HG02938 (cell line): Measurements from ENCODE around the gene PTGER2.
A peak's percentile ranks its signal among the peaks of the same experiment; 100 is the strongest.

ENCODE experiments used
- ATAC-seq: cut with Tn5 transposase; IDR thresholded peaks from one replicate; pipeline ENCODE4 v1.9.1; 2021; ENCODE audit warnings: mild to moderate bottlenecking, moderate library complexity; ENCODE audit not compliant: unreplicated experiment

The PTGER2 gene

DNA sequence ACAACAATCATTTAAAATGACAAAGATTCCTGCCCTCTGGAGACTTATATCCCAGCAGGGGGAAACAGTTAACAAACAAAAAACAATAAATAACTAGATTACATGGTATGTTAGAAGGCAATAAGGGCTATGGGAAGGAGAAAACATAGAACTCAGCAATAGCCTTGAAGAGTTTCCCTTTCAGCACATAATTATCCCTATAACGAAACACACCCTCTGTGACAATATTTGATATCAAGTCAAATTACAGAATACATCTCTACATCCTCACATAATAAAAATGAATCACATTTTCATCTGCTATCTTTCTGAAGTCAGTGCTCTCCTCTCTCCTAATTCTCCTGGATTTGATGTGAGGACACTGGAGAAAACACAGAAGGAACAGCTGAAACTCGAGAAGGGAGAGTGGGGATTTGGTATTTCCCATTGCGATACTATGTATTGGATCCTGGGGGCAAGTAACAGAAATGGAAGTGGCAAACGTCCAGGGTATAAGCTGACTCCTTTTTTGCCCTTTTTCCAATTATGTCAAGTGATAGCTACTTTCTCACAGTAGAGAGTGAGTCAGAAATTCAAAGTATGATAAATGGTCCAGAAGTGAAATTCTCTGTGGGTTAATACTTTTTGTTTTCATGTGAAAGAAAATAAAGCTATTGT lies 9.7 kb upstream of the PTGER2 start:
- ATAC-seq, result no peak

DNA sequence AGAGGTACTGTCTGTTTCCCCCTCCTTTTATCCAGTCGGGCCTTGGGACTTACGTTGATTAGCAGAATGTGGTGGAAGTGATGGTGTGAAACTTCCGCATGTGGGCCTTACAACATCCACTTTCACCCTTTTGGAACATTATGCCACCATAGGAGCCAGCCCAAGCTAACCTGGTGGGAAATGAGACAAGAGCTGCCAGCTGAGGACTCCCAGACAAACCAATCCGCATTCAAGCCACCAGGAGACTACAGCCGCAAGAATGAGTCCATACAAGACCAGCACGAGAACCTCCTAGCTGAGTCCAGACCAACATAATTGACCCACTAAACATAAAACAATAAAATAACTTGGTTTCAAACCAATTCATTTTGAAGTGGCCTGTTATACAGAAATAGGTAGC lies 9.1 kb upstream of the PTGER2 start:
- no peak for ATAC-seq

DNA sequence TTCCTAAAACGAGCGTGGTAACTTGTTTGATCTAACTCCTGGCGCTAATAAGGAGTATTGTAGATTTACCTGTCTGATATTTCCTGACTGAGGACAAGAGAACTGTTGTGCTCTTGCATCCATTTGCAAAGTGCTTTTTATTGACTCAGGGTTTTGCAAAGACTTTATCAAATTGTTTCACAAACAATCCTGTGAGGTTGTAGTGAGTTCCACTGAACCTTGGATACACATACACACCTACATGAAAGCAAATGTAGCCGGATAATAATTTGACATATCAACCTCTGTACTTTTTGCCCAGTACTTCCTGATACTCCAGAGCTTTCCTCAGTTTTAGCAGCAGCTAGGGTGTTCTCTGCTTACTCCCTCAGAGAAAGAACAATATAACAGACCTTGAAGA lies 6.7 kb upstream of the PTGER2 start:
- no peak for ATAC-seq

DNA sequence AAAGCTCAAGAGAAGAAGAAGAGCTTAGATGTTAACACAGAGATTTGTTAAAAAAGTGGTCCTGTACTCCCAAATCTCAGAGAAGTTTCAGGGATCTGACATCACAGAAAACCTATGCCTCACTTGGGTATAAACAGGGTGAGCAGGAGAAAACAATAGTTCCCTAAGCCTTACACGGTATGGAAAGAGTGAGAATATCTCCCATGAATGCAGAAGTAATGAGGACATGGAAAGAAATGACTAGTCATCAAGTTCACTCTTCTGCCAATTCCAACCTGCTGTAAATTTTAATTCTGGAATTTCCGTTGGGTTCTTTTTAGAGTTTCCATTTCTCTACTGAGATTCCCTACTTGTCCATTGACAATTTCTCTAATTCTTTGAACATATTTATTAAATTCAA lies 6.2 kb upstream of the PTGER2 start:
- no peak for ATAC-seq

DNA sequence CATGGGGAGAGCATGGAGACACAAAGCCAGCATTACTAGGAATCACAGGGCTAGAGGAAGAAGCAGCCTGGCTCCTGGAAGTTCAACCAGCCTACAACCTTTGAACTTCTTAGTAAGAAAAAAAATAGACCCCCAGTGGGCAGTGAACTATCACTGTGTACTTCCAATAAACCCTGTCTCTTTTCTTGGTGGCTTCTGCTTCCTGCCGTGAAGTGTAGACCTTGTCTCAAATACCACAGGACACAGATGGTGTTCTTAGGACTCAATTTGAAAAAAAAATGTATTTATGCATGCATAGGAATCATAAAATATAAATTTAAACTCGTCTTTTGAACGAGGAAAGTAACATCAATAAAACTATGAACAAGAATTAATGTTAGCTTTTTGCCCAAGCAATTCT lies 3.6 kb upstream of the PTGER2 start:
- no peak for ATAC-seq

DNA sequence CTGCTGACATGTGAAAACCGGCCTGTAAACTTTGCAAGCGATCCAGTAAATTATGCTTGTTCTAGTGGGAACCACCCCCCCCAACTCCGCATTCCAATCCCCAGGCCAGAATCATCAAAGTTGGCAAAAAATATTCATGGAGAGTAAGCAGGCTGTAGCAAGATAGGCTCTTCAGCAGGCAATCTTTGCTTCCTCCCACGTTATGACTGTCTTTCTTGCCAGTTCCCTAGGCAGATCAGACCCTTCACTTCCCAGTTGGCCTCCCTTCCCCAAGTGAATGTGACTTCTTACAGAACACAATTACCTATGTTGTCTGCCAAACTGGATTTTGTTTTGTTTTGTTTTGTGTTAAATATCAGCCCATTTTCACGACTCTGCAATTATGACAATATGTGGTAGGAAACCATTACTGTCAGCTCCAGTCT lies 1.2 kb upstream of the PTGER2 start:
- no peak for ATAC-seq

DNA sequence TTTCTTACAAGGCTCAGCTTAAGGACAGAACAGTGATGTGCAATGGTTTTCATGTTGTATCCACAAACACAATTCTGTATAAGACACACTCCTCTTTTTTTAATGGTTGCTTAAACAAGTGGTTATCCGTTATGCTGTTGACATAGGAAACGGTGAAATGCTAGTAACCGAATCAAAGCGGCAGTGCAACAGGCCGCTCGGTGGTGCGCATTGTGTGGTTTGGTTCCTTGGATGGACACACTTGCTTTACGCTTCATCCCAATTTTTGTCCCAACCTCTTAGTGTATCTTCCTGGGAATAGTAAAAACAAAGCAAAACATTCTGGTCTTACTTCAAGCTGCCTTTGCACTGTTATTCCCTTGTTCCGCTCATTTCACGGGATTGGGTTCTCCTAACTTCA lies 650 bp upstream of the PTGER2 start:
- no peak for ATAC-seq

DNA sequence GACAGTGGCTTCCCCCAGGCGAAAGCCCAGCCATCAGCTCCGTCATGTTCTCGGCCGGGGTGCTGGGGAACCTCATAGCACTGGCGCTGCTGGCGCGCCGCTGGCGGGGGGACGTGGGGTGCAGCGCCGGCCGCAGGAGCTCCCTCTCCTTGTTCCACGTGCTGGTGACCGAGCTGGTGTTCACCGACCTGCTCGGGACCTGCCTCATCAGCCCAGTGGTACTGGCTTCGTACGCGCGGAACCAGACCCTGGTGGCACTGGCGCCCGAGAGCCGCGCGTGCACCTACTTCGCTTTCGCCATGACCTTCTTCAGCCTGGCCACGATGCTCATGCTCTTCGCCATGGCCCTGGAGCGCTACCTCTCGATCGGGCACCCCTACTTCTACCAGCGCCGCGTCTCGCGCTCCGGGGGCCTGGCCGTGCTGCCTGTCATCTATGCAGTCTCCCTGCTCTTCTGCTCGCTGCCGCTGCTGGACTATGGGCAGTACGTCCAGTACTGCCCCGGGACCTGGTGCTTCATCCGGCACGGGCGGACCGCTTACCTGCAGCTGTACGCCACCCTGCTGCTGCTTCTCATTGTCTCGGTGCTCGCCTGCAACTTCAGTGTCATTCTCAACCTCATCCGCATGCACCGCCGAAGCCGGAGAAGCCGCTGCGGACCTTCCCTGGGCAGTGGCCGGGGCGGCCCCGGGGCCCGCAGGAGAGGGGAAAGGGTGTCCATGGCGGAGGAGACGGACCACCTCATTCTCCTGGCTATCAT lies 663 bp downstream of the PTGER2 start:
- no peak for ATAC-seq

DNA sequence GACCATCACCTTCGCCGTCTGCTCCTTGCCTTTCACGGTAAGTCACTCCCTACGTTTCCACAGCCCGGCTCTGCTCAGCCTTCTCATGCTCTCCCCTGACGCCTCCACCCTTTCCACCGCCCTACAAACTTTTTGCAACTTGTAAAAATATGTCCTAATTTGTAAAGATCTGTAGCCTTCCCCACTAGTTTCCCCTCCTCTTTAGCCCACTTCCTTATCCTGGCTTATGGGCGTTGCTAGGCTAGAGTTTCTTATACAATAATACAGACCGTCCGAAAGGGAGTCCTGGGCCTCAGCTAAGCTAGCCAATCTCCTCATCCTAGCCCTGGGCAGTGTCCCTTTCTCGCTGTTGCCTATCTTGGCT lies 1.2 kb downstream of the PTGER2 start:
- no peak for ATAC-seq

DNA sequence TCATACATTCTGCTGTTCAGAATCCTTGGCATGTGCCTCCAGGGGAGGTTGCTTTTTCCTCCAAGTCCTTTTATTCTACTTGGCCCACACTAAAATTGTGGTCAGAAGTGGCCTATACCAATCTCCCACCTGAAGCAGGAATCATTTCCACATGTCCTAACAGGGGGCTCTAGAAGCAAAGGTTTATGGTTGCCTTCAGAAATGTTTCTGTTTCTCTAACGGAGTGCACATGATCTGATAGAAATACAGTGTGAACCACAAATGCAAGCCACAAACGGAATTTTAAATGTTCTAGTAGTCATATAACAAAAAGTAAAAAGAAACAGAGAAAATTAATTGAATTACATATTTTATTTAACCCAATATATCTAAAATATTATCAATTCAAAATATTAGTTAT lies 4.0 kb downstream of the PTGER2 start:
- ATAC-seq, result no peak

DNA sequence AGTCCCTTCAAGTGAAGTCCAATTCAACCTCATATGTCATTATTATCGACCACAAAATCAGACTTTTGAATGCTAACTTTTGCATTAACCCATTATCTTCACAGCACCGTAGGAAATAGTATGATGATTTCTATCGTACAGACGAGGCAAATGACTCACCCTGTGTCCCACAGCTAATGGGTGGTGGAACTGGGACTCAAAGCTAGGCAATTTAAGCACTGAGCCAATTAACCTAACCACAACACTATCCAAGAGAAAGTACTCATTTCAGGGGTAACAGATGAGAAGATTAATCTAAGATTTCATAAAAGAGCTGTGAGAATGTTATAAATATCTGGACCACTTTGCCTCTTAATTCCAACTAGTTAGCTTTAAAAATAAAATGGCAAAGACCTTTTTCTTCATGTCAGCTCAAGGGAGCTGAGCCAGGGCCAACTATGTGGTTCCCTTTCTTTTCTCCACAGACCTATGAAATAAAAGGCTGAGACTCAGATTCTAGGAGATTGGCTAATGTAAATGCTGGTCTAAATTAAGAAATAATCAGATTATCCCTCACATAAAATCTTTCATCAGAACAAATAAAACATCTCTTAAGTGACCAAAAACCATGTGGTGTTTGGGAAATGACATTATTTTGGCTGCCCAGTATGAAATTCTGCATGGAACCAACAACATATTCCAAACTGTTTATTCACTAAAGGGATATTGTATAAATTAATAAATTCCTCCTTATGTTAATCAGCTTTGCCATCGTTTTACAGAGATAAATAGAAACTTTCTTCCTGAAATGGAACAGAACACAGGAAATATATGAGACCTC lies 4.9 kb downstream of the PTGER2 start:
- ATAC-seq, result no peak

DNA sequence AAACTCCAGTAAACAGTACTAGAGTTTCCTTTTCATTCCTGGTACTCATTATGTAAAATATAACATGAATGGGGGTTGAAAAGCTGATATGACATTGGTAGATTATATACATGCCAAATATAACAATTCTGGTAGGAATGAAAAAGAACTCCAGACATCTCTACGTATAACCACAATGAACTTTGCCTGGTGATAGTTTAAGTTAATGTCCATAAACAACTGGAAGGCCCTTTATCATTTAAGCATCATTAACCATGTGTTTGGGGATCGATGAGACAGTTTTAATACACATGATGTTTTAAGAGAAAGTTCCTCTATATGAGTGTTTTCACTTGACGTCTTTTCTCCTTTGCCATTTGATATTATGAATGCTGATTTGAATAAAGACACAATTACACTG lies 5.8 kb downstream of the PTGER2 start:
- ATAC-seq, result no peak

DNA sequence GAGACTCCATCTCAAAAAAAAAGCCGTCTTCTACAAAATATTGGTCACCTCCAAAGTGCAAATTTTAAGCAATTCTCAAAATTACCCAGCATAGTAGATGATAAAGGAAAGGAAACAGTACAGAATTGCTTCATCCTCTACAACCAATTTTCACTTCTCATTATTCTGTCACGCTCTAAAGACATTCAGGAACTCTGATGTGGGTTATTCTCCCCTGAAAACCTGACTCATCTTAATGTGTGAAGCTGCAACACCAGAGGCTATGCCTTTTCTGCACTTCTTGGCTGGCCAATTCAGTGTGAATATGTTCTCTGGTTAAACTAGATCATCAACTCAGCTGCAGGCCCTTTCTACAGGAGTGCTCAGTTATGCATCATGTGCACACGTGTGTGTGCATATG lies 11.0 kb downstream of the PTGER2 start:
- ATAC-seq, result peak; percentile 98

DNA sequence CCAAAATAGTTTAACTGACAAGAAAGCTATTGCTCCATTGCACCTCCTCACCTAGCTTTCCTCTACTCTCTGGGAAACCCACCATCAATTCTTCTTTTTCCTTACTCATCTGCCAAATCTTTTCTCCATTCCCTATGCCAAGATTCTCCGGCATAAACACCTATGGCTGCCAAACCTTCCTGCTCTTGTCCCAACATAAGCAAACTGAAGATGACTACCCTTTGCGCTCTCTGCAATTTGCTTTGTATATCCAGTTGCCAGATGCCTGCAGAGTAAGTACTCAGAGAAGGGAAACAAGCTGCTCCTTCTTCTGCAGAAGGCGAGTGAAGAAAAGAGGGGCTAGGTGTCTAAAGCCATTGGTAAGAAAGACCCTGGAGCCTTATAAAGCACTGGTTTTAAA lies 11.5 kb downstream of the PTGER2 start:
- ATAC-seq, result no peak

DNA sequence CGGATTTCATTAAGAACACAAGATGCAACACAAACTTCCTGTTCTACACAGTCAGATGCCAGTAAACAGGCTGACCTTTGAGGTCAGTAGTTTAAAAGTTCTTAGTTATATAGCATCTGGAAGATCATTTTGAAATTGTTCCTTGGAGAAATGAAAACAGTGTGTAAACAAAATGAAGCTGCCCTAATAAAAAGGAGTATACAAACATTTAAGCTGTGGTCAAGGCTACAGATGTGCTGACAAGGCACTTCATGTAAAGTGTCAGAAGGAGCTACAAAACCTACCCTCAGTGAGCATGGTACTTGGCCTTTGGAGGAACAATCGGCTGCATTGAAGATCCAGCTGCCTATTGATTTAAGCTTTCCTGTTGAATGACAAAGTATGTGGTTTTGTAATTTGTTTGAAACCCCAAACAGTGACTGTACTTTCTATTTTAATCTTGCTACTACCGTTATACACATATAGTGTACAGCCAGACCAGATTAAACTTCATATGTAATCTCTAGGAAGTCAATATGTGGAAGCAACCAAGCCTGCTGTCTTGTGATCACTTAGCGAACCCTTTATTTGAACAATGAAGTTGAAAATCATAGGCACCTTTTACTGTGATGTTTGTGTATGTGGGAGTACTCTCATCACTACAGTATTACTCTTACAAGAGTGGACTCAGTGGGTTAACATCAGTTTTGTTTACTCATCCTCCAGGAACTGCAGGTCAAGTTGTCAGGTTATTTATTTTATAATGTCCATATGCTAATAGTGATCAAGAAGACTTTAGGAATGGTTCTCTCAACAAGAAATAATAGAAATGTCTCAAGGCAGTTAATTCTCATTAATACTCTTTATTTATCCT lies 13.5 kb downstream of the PTGER2 start:
- ATAC-seq, result no peak

DNA sequence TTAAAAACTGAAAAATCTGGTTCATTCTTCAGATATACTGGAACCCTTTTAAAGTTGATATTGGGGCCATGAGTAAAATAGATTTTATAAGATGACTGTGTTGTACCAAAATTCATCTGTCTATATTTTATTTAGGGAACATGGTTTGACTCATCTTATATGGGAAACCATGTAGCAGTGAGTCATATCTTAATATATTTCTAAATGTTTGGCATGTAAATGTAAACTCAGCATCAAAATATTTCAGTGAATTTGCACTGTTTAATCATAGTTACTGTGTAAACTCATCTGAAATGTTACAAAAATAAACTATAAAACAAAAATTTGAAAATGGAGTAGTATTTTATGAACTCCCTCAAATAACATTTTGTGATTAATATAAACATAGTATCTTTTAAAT lies 14.2 kb downstream of the PTGER2 start:
- no peak for ATAC-seq

DNA sequence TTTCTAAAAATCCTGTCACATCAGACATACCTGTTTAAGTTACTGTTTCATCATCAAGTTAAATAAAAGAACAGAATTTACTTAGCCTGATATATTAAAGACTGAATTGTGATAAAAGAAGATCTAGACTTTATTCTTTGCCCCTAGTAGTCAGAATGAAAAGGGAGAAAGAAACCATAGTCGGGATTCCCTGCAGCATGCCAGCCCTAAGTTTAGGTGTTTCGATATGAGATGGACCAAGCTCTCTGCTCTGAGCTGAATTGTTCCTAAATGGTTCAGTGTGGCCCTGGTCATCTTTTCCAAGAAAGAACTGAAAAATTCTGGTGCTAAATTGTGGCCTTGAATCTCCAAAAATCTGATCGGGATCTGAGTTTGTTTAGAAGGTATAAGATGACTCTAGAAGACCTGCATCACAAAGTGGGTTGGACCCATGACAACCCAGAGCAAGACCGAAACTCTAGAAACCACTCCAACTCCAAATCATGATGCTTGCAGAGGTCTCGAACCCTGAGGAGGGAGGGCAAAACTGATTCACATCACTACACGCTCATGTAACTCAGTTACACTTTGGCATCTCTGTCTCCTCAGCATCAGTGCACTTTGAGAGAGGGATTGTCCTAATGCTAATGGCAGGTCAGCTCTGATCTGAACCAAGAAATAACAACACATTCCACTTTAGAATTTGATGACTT lies 15.7 kb downstream of the PTGER2 start:
- no peak for ATAC-seq

DNA sequence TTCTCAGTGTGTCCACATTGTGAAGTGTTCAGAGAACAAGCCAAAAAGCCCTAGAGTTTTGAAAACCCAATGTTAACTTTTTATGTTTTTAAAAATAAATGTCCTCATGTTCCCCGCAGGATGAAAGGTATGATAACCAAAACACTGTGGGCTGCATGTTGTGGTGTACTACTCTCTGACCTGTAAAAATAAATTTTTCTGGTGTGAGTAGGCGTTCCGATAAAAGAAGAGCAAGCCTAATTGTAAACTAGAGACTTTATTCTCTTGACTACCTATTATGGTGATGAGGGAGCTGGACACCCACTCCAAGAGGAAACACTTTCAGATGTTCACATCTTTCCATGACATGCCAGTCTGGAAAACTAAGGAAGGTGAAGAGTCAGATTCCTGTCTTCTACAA lies 18.2 kb downstream of the PTGER2 start:
- ATAC-seq, result no peak

DNA sequence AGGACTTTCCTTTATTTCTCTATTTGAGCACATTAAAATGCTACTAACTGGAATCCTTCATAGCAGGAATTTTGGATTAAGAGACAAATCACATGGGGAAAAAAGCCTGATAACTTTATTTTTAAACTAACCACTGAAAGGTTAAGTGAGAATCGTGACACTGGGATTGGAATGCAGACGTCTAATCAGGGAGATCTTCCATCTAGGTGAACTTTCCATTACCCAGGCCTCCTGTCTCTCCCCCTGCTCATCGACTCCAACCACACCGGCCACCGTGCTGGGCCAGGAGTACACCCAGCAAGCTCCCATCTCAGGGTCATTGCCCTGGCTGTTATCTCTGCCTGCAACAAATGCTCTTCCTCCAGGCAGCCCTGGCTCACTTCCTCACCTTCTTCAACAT lies 19.0 kb downstream of the PTGER2 start:
- ATAC-seq, result no peak

DNA sequence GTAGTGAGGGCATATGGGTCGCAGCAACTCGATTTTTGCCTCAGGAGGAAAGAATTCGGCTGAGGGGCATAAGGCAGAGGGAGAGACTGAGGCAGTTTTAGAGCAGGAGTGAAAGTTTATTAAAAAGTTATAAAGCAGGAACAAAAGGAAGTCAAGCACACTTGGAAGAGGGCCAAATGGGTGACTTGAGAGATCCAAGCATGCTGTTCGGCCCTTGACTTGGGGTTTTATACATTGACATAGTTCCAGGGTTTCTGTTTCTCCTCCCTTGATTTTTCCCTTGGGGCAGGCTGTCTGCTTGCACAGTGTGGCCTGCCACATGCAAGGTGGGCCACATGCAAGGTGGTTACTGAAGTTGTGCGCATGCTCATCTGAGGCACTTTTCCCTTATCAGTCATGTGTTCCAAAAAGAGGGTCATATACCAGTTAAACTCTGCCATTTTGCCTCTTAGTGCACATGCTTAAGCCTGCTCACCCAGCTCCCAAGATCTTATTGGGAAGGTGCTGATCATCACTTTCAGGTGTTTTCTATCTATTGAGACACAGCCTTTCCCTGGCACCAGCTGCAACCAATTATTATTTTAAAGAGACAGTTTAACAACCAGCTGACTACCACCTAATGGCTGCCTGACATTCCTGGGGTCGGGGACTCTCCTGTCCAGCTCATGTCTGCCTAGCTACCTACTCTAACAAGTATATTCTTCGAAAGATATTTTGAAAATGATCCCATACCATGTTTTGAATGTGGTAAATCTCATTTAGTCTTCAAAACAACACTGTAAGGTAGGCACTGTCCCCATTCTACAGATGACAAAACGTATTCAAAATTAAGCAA lies 19.9 kb downstream of the PTGER2 start:
- no peak for ATAC-seq
